ENCODE measurements around the gene PCGF1. TPM values are rescaled to one million over a fixed set of nuclear protein-coding genes. Genes with fewer than 3 reads are reported as not detected.

Gene PCGF1
- total RNA-seq, 1 experiment from 2014 or later: 28.1 TPM

DNA sequence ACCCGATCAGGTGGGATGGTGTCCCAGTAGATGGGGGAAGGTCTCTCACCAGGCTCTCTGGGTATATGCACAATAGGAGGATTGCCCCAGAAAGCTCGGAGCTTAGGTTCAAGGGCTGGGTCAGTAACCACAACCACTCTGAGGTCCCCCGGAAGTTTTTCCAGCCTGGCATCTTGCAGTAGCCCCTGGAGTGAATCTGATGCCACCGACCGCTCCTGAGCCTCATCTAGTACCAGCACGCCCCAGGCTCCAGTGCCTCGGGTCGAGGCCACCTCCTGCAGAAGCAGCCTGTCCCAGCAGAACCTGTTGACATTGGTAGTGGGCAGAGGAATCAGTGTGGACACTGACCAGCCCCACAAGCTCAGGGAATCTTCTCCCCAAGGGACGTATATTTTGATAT is 16.5 kb upstream of the PCGF1 start:
- peaks cover 12% of the 10 kb centered on the region; the same call in 1 of the 2 replicates for H3K27me3 ChIP-seq (ENCODE audit: insufficient read depth, low read length)
- H4K91ac ChIP-seq (ENCODE audit: insufficient read length, low read depth, low read length): no peak overlapping the region
- no peak for DNase-seq
- peaks cover 23 to 30% (median 30%) of the 10 kb centered on the region in 3 experiments for H3K36me3 Mint-ChIP-seq (ENCODE audit: insufficient read depth in 1 of 3, low read depth in 3 of 3)
- peaks cover 4% of the 10 kb centered on the region; the same call in 1 of the 2 replicates for H3K4me1 ChIP-seq (ENCODE audit: insufficient read depth, low read length)
- H3K9ac ChIP-seq (ENCODE audit: extremely low read depth, insufficient read length, low read length): no peak overlapping the region
- peaks cover 11 to 14% of the 10 kb centered on the region in 2 experiments for H3K4me1 Mint-ChIP-seq
- H3K23me2 ChIP-seq (ENCODE audit: insufficient read length, low read depth, low read length, poor library complexity, severe bottlenecking): peaks cover 6% of the 10 kb centered on the region
- H3K9me3 ChIP-seq (ENCODE audit: control insufficient read depth, low read depth, low read length): no peaks in the 10 kb centered on the region
- no peak overlapping the region for H2BK12ac ChIP-seq (ENCODE audit: insufficient read length, low read depth, low read length)
- H3K79me1 ChIP-seq (ENCODE audit: insufficient read depth, low read depth, low read length, poor library complexity, severe bottlenecking): peaks cover 4% of the 10 kb centered on the region
- H2AFZ ChIP-seq (ENCODE audit: low read length): no peak overlapping the region
- no CpG with 5 or more reads among the region's 9 CpGs for WGBS (ENCODE audit: extremely low coverage, insufficient read length, low lambda C conversion rate)
- H4K8ac ChIP-seq (replicated peaks; ENCODE audit: insufficient read length, low read depth, low read length): no peak overlapping the region
- H3K4ac ChIP-seq (ENCODE audit: low read depth, low read length): no peak overlapping the region
- no peaks in the 10 kb centered on the region for H4K20me1 ChIP-seq (ENCODE audit: control insufficient read depth, insufficient read depth, insufficient read length)
- no peak overlapping the region for H3K27ac Mint-ChIP-seq
- H4K5ac ChIP-seq (ENCODE audit: insufficient read length, low read depth, low read length): no peak overlapping the region
- H3K4me3 Mint-ChIP-seq: no peak overlapping the region; a peak in 1 of 5 replicates
- no peak overlapping the region for H2BK20ac ChIP-seq (ENCODE audit: low read depth, low read length, poor library complexity, severe bottlenecking)
- TF ChIP-seq, protein P1, sequence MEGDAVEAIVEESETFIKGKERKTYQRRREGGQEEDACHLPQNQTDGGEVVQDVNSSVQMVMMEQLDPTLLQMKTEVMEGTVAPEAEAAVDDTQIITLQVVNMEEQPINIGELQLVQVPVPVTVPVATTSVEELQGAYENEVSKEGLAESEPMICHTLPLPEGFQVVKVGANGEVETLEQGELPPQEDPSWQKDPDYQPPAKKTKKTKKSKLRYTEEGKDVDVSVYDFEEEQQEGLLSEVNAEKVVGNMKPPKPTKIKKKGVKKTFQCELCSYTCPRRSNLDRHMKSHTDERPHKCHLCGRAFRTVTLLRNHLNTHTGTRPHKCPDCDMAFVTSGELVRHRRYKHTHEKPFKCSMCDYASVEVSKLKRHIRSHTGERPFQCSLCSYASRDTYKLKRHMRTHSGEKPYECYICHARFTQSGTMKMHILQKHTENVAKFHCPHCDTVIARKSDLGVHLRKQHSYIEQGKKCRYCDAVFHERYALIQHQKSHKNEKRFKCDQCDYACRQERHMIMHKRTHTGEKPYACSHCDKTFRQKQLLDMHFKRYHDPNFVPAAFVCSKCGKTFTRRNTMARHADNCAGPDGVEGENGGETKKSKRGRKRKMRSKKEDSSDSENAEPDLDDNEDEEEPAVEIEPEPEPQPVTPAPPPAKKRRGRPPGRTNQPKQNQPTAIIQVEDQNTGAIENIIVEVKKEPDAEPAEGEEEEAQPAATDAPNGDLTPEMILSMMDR (conservative IDR thresholded peaks at IDR 0.05): no peak
- H2BK5ac ChIP-seq (ENCODE audit: insufficient read length, low read length): no peak overlapping the region
- no peak overlapping the region for H2BK120ac ChIP-seq (ENCODE audit: low read depth, low read length, poor library complexity, severe bottlenecking)
- H2BK15ac ChIP-seq (ENCODE audit: low read depth, low read length): no peak overlapping the region
- no peak overlapping the region for H2AK5ac ChIP-seq (ENCODE audit: insufficient read length, low read length)
- no peaks in the 10 kb centered on the region; a peak in 1 of 5 replicates for H3K9me3 Mint-ChIP-seq
- no peak overlapping the region for H3K56ac ChIP-seq (ENCODE audit: insufficient read length, low read depth, low read length)
- H3K23ac ChIP-seq (ENCODE audit: insufficient read length, low read depth, low read length): no peak overlapping the region
- H3K18ac ChIP-seq (ENCODE audit: insufficient read length, low read depth, low read length): no peak overlapping the region
- H3K27ac ChIP-seq (ENCODE audit: insufficient read length, low read depth, low read length): no peak overlapping the region
- no peak overlapping the region for H3T11ph ChIP-seq (ENCODE audit: low read length)
- H3K4me2 ChIP-seq (ENCODE audit: insufficient read depth, insufficient read length, low read length): no peak overlapping the region
- H3K79me2 ChIP-seq (ENCODE audit: insufficient read depth, low read length): peaks cover 4% of the 10 kb centered on the region; the same call in 1 of the 2 replicates
- peaks cover 45% of the 10 kb centered on the region for H3K27me3 Mint-ChIP-seq (ENCODE audit: low read depth)
- H3K14ac ChIP-seq (ENCODE audit: insufficient read depth, low read length): no peak overlapping the region

All from H9 (cell line).